ENCODE results near the gene DMTF1.
"Not testable (repeated sequence)": the region's sequence is repeated elsewhere in the genome, so short reads cannot be mapped to it uniquely, and the experiment has no call there.

GRCh38 chr7:87113904-87114303 is 38.3 kb upstream of the DMTF1 start:
- not testable (repeated sequence) for TF ChIP-seq CTCF (IDR thresholded peaks at IDR 0.05); EP300 (IDR thresholded peaks at IDR 0.05; ENCODE audit: borderline replicate concordance in 1 of 2, low read depth in 1 of 2, low read length in 1 of 2); POLR2AphosphoS5 (IDR thresholded peaks at IDR 0.05; ENCODE audit: low read depth, low read length); EZH2phosphoT487 (IDR thresholded peaks at IDR 0.05; ENCODE audit: borderline replicate concordance, low read depth); ELF1 (IDR thresholded peaks at IDR 0.05); GABPA (IDR thresholded peaks at IDR 0.05; ENCODE audit: low read depth); REST (IDR thresholded peaks at IDR 0.05; ENCODE audit: low read depth, low read length); USF2 (IDR thresholded peaks at IDR 0.05; ENCODE audit: borderline replicate concordance, low read depth, low read length); MXI1 (IDR thresholded peaks at IDR 0.05; ENCODE audit: low read depth, low read length); TAF1 (IDR thresholded peaks at IDR 0.05; ENCODE audit: borderline replicate concordance, low read depth, low read length); SMC3 (IDR thresholded peaks at IDR 0.05; ENCODE audit: low read depth, low read length); MAX (IDR thresholded peaks at IDR 0.05; ENCODE audit: low read depth); TEAD4 (IDR thresholded peaks at IDR 0.05; ENCODE audit: borderline replicate concordance, insufficient read depth); ZBTB33 (IDR thresholded peaks at IDR 0.05; ENCODE audit: borderline replicate concordance, low read depth)
